HG03354 (cell line): Measurements from ENCODE around the gene CRAT.
A peak's percentile ranks its signal among the peaks of the same experiment; 100 is the strongest.

Source experiments
- ATAC-seq: cut with Tn5 transposase; IDR thresholded peaks from one replicate; pipeline ENCODE4 v1.9.1; 2021; ENCODE audit warnings: mild to moderate bottlenecking; ENCODE audit not compliant: unreplicated experiment, poor library complexity, severe bottlenecking

Gene CRAT

GRCh38 chr9:129095908-129096307 lies 14.7 kb downstream of the CRAT start:
- ATAC-seq: no peak

- ATAC-seq: no peak
These were observed 15.4 kb downstream of the CRAT start for GRCh38 chr9:129095170-129095667.

- no peak for ATAC-seq
These were observed 16.0 kb downstream of the CRAT start for GRCh38 chr9:129094387-129095169.

- no peak for ATAC-seq
These were observed 16.8 kb downstream of the CRAT start for GRCh38 chr9:129093602-129094386.

GRCh38 chr9:129089246-129089645 lies 21.3 kb downstream of the CRAT start:
- no peak for ATAC-seq

GRCh38 chr9:129084087-129084486 lies 26.5 kb downstream of the CRAT start:
- ATAC-seq: no peak

- no peak for ATAC-seq
These were observed 29.1 kb downstream of the CRAT start for GRCh38 chr9:129081388-129081904.

- ATAC-seq: peak; percentile 94
These were observed 29.8 kb downstream of the CRAT start, which contains the start of gene DOLPP1 for GRCh38 chr9:129080601-129081387. TSS of gene DOLPP1 (plus strand) at chr9:129081111. CDS start at chr9:129081132, 21 bp downstream.

- ATAC-seq: no peak
These were observed 30.3 kb downstream of the CRAT start for GRCh38 chr9:129080298-129080600.

GRCh38 chr9:129079829-129080228 lies 30.8 kb downstream of the CRAT start:
- ATAC-seq: no peak

- no peak for ATAC-seq
These were observed 31.7 kb downstream of the CRAT start for GRCh38 chr9:129078691-129079503.

- ATAC-seq: no peak
These were observed 33.4 kb downstream of the CRAT start for GRCh38 chr9:129077236-129077635.

- ATAC-seq: no peak
These were observed 34.0 kb downstream of the CRAT start for GRCh38 chr9:129076640-129077037.

GRCh38 chr9:129075996-129076639 lies 34.5 kb downstream of the CRAT start:
- ATAC-seq: no peak

GRCh38 chr9:129074106-129074505 lies 36.5 kb downstream of the CRAT start:
- no peak for ATAC-seq

GRCh38 chr9:129073404-129073803 lies 37.2 kb downstream of the CRAT start:
- ATAC-seq: no peak

GRCh38 chr9:129072171-129072570 lies 38.4 kb downstream of the CRAT start:
- no peak for ATAC-seq

- no peak for ATAC-seq
These were observed 39.0 kb downstream of the CRAT start for GRCh38 chr9:129071526-129072126.
